ENCODE results near the gene KANK2.

DNA sequence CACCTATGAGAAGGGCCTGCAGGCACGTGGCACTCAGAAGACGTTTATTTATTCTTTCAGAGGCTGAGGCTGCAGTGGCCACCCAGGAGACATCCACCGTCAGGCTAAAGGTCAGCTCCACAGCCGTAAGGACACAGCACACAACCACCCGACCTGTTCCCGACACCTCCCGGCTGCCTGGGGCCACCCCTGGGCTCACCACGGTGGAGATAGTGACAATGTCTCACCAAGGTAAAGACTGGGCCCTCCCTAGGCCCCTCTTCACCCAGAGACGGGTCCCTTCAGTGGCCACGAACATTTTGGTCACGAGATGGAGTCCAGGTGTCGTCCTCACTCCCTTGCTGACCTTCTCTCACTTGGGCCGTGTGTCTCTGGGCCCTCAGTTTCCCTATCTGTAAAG, 74.2 kb downstream of the KANK2 start:
- TF ChIP-seq, protein P1, sequence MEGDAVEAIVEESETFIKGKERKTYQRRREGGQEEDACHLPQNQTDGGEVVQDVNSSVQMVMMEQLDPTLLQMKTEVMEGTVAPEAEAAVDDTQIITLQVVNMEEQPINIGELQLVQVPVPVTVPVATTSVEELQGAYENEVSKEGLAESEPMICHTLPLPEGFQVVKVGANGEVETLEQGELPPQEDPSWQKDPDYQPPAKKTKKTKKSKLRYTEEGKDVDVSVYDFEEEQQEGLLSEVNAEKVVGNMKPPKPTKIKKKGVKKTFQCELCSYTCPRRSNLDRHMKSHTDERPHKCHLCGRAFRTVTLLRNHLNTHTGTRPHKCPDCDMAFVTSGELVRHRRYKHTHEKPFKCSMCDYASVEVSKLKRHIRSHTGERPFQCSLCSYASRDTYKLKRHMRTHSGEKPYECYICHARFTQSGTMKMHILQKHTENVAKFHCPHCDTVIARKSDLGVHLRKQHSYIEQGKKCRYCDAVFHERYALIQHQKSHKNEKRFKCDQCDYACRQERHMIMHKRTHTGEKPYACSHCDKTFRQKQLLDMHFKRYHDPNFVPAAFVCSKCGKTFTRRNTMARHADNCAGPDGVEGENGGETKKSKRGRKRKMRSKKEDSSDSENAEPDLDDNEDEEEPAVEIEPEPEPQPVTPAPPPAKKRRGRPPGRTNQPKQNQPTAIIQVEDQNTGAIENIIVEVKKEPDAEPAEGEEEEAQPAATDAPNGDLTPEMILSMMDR (IDR thresholded peaks at IDR 0.05) = no peak
- no peak for TF ChIP-seq POLR2A (IDR thresholded peaks at IDR 0.05)

Data from right lobe of liver (tissue), 4 donors.